ENCODE measurements around the gene MYL12A.

MYL12A gene

DNA sequence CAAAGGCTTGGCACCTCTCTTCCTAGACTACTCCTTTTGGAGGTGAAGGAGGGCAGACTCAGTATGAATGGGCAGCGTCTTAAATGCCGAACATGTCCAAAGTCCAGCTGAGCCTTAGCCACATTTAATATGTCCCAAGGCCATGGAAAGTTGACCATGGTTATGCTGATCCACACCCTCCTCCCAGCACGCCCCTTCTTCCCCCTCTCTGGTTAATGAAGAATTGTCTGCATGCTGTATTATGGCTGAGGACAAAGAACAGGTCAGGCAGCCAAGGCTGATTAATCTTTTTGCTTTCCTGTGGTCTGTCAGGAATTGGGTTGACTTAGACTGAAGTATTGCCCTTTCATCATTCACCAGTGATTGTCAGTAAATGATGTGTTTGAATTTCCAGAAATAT is 22.0 kb upstream of the MYL12A start:
- no peaks in the 10 kb centered on the region for H3K36me3 ChIP-seq (ENCODE audit: low read depth)
- H3K4me1 ChIP-seq (ENCODE audit: insufficient read depth, poor library complexity, severe bottlenecking) = no peaks in the 10 kb centered on the region
- H3K9me3 ChIP-seq (ENCODE audit: severe bottlenecking) = no peaks in the 10 kb centered on the region
- H3K4me3 ChIP-seq (ENCODE audit: severe bottlenecking) = no peak overlapping the region
- H3K27me3 ChIP-seq (ENCODE audit: insufficient read depth, poor library complexity, severe bottlenecking) = no peaks in the 10 kb centered on the region
- ATAC-seq (ENCODE audit: low read depth) (no peak), DNase-seq (ENCODE audit: low spot score) (no peak)
- TF ChIP-seq, protein P1, sequence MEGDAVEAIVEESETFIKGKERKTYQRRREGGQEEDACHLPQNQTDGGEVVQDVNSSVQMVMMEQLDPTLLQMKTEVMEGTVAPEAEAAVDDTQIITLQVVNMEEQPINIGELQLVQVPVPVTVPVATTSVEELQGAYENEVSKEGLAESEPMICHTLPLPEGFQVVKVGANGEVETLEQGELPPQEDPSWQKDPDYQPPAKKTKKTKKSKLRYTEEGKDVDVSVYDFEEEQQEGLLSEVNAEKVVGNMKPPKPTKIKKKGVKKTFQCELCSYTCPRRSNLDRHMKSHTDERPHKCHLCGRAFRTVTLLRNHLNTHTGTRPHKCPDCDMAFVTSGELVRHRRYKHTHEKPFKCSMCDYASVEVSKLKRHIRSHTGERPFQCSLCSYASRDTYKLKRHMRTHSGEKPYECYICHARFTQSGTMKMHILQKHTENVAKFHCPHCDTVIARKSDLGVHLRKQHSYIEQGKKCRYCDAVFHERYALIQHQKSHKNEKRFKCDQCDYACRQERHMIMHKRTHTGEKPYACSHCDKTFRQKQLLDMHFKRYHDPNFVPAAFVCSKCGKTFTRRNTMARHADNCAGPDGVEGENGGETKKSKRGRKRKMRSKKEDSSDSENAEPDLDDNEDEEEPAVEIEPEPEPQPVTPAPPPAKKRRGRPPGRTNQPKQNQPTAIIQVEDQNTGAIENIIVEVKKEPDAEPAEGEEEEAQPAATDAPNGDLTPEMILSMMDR (IDR thresholded peaks at IDR 0.05; ENCODE audit: poor library complexity, severe bottlenecking) = no peak
- H3K27ac ChIP-seq (ENCODE audit: poor library complexity, severe bottlenecking) = no peak overlapping the region

DNA sequence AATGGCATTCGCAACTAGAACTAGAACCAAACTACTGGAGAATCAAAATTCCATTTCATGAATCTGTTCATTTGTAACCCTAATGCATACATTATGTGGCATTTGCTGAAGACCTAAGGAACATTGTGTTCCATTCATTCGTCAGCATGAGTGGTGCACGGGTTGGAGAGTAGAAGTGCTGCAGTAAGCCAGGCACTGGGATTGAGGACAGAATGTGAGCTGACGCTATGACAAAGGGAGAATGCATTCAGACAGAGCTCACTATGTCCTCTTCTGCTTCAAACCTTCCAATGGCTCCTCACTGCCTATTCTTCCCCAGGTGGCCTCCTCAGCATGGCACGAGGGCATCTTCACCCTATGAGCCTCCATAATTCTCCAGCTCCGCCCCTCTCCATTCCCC is 21.6 kb upstream of the MYL12A start:
- H3K27me3 ChIP-seq (ENCODE audit: insufficient read depth, poor library complexity, severe bottlenecking) = no peaks in the 10 kb centered on the region
- H3K4me3 ChIP-seq (ENCODE audit: severe bottlenecking) = no peak overlapping the region
- H3K9me3 ChIP-seq (ENCODE audit: severe bottlenecking) = no peaks in the 10 kb centered on the region
- TF ChIP-seq, protein P1 (IDR thresholded peaks at IDR 0.05; ENCODE audit: poor library complexity, severe bottlenecking) = no peak
- DNase-seq (ENCODE audit: low spot score) (no peak), ATAC-seq (ENCODE audit: low read depth) (no peak)
- H3K36me3 ChIP-seq (ENCODE audit: low read depth) = no peaks in the 10 kb centered on the region
- H3K27ac ChIP-seq (ENCODE audit: poor library complexity, severe bottlenecking) = no peak overlapping the region
- no peaks in the 10 kb centered on the region for H3K4me1 ChIP-seq (ENCODE audit: insufficient read depth, poor library complexity, severe bottlenecking)

DNA sequence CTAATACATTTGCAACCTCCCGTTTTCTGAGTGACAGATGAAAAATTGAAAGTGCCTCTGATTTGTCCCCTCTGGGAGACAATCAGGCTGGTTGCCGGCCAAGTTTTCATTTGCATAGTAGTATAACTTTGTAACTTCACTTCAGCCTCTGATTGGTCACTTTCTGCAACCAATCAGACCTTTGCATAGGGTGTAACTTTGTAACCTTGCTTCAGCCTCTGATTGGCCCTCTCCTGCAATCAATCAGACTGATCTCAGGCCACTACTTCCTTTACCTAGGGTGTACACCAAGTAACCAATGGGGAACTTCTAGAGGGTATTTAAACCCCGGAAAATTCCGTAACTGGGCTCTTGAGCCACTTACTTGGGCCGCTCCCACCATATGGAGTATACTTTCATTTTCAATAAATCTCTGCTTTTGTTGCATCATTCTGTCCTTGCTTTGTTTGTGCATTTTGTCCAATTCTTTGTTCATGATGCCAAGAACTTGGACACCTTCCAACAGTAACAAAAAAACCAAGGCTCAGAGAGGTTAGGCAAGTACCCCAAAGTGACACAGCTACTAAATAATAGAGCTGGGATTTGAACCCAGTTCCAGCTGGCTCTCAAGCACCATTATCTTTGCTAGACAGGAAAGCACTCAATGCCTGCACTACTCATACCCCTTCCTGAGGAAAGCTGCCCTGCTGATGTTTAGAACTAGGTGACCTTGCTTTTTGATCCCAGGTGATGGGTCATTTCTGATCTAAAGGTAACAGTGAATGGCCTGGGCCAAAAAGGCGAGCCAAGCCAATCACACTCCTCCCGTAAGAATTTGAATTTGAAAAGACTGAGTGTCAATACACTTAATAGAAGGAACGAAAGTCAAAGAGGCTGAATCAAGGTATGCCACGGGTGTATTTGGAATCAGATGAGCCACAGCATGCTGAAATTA is 16.9 kb upstream of the MYL12A start:
- ATAC-seq (ENCODE audit: low read depth) = 0 out of 3 replicates have a peak, but pooled peaks have one; percentile 31
- Histone ChIP-seq H3K4me1 (ENCODE audit: insufficient read depth, poor library complexity, severe bottlenecking) (no peaks in the 10 kb centered on the region), H3K4me3 (ENCODE audit: severe bottlenecking) (no peak overlapping the region), H3K36me3 (ENCODE audit: low read depth) (no peaks in the 10 kb centered on the region), H3K9me3 (ENCODE audit: severe bottlenecking) (no peaks in the 10 kb centered on the region), H3K27ac (ENCODE audit: poor library complexity, severe bottlenecking) (no peak overlapping the region), H3K27me3 (ENCODE audit: insufficient read depth, poor library complexity, severe bottlenecking) (no peaks in the 10 kb centered on the region)
- no peak for DNase-seq (ENCODE audit: low spot score)
- TF ChIP-seq, protein P1 (IDR thresholded peaks at IDR 0.05; ENCODE audit: poor library complexity, severe bottlenecking) = no peak

DNA sequence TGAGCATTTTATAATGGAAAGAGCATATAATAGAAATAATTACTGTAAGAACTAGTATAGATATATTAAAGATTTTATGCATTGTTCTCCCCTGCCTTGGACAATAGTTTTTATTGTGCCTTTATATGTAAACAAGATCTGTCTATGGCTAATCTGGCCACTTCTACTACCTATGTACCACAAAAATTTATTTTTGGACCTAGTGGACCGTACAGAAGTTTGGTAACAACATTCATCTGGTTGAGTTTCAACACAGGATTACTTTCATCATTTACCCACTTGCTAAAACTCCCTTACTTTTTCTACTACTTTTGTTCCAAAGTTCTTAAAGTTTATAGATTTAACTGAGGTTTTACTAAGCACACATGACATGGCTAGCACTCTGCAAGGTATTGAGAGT is 14.6 kb upstream of the MYL12A start:
- Histone ChIP-seq H3K27ac (ENCODE audit: poor library complexity, severe bottlenecking) (no peak overlapping the region), H3K27me3 (ENCODE audit: insufficient read depth, poor library complexity, severe bottlenecking) (no peaks in the 10 kb centered on the region), H3K4me1 (ENCODE audit: insufficient read depth, poor library complexity, severe bottlenecking) (peaks cover 4% of the 10 kb centered on the region), H3K4me3 (ENCODE audit: severe bottlenecking) (no peak overlapping the region), H3K36me3 (ENCODE audit: low read depth) (no peaks in the 10 kb centered on the region), H3K9me3 (ENCODE audit: severe bottlenecking) (no peaks in the 10 kb centered on the region)
- no peak for ATAC-seq (ENCODE audit: low read depth)
- DNase-seq (ENCODE audit: low spot score) = no peak
- TF ChIP-seq, protein P1 (IDR thresholded peaks at IDR 0.05; ENCODE audit: poor library complexity, severe bottlenecking) = no peak
